T-cell (primary cell): ENCODE data around the gene GDPGP1. TPM values are rescaled to one million over a fixed set of nuclear protein-coding genes. Genes with fewer than 3 reads are reported as not detected.

Experiments
- ATAC-seq, 4 experiments: fragments of 200-7000 bp in 3 of 4; fragments of 150-1000 bp in 1 of 4; cut with Tn5 transposase; replicated peaks in 1 of 4; 1 replicate in 3 of 4; 2 replicates in 1 of 4; pipeline ENCODE4 v1.10.0; 2021; ENCODE audit warnings: moderate library complexity in 3 of 4, mild to moderate bottlenecking in 2 of 4, moderate number of reproducible peaks in 1 of 4
- CTCF ChIA-PET, 2 donors: fragments of 300-600 bp; sonication (Branson Sonifier 250); formaldehyde crosslinking; loops; one replicate each; lab custom pipeline; 2022; ENCODE audit warnings: antibody characterized with exemption in 2 of 2; lab: Charles Lee
- POLR2A ChIA-PET, 2 donors: fragments of 300-600 bp; sonication (Branson Sonifier 250); formaldehyde crosslinking; loops; one replicate each; lab custom pipeline; 2022; ENCODE audit warnings: antibody characterized with exemption in 2 of 2; lab: Charles Lee
- DNase-seq, 35 experiments: peaks; one replicate each; pipeline versions ENCODE4 v3.0.0 to v3.0.0-alpha.2; 2013 to 2023
- H3K27ac ChIP-seq: one replicate; pipeline ENCODE4 v1.5.1; 2013; ENCODE audit warnings: low read length
- H3K27me3 ChIP-seq, 2 experiments: replicated peaks in 1 of 2; 1 replicate in 1 of 2; 2 replicates in 1 of 2; pipeline versions ENCODE4 v1.6.1 to v1.7.0; 2013; ENCODE audit warnings: low read length in 1 of 2, mixed read lengths in 1 of 2; ENCODE audit not compliant: control insufficient read depth in 2 of 2, insufficient read depth in 2 of 2; ENCODE audit errors: extremely low read depth in 1 of 2
- H3K36me3 ChIP-seq, 2 donors: 1 replicate in 1 of 2; 2 replicates in 1 of 2; pipeline versions ENCODE4 v1.6.1 to v1.7.0; 2013; ENCODE audit warnings: low read length in 1 of 2; ENCODE audit not compliant: control insufficient read depth in 2 of 2, insufficient read depth in 1 of 2; ENCODE audit errors: extremely low read depth in 1 of 2
- H3K4me1 ChIP-seq, 2 experiments: 1 replicate in 1 of 2; 2 replicates in 1 of 2; pipeline versions ENCODE4 v1.6.1 to v1.7.0; 2013; ENCODE audit warnings: low read length in 2 of 2, mixed read lengths in 1 of 2; ENCODE audit not compliant: insufficient read depth in 2 of 2, control insufficient read depth in 1 of 2; ENCODE audit errors: extremely low read depth in 1 of 2
- H3K4me3 ChIP-seq, 2 donors: 1 replicate in 1 of 2; 2 replicates in 1 of 2; pipeline versions ENCODE4 v1.5.1 to v1.7.0; 2013; ENCODE audit warnings: mild to moderate bottlenecking in 2 of 2, low read length in 1 of 2, moderate library complexity in 1 of 2; ENCODE audit not compliant: control insufficient read depth in 1 of 2; ENCODE audit errors: extremely low read depth in 1 of 2
- H3K9me3 ChIP-seq: 2 replicates; pipeline ENCODE4 v1.7.0; 2013
- H3K27ac Mint-ChIP-seq, 2 donors: one replicate each; pipeline ENCODE4 v1.8.0; 2020 to 2021; ENCODE audit warnings: mild to moderate bottlenecking in 2 of 2, mixed read lengths in 2 of 2
- H3K27me3 Mint-ChIP-seq, 2 donors: one replicate each; pipeline ENCODE4 v1.8.0; 2021 to 2022; ENCODE audit warnings: mixed read lengths in 2 of 2
- H3K36me3 Mint-ChIP-seq: one replicate; pipeline ENCODE4 v1.8.0; 2021; ENCODE audit warnings: mixed read lengths
- H3K4me1 Mint-ChIP-seq, 3 donors: one replicate each; pipeline ENCODE4 v1.8.0; 2020 to 2022; ENCODE audit warnings: mixed read lengths in 3 of 3, mild to moderate bottlenecking in 1 of 3
- H3K4me3 Mint-ChIP-seq, 3 donors: one replicate each; pipeline ENCODE4 v1.8.0; 2020 to 2022; ENCODE audit warnings: mild to moderate bottlenecking in 3 of 3, mixed read lengths in 3 of 3, moderate library complexity in 3 of 3
- H3K9me3 Mint-ChIP-seq, 3 donors: one replicate each; pipeline ENCODE4 v1.8.0; 2020 to 2022; ENCODE audit warnings: mixed read lengths in 3 of 3
- WGBS: methylation state at CpG from one replicate; pipeline ENCODE4 v1.1.5; 2013; ENCODE audit warnings: missing lambda C conversion rate; ENCODE audit not compliant: insufficient coverage; 5-methylcytosine and 5-hydroxymethylcytosine counted together
- total RNA-seq, 35 experiments: library from RNA in 6 of 35; stranded (reverse) in 6 of 35; fragments of 120-200 nt in 1 of 35; gene quantifications; one replicate each; pipeline versions ENCODE4 v1.2.1 to v1.2.4 and lab custom pipeline; 2013 to 2026

The GDPGP1 gene
- total RNA-seq, 5 donors from 2014 or later (not counting 1 experiment from before 2014, with no cell fraction given): 7.9 to 14.5 (median 12.1) TPM

DNA sequence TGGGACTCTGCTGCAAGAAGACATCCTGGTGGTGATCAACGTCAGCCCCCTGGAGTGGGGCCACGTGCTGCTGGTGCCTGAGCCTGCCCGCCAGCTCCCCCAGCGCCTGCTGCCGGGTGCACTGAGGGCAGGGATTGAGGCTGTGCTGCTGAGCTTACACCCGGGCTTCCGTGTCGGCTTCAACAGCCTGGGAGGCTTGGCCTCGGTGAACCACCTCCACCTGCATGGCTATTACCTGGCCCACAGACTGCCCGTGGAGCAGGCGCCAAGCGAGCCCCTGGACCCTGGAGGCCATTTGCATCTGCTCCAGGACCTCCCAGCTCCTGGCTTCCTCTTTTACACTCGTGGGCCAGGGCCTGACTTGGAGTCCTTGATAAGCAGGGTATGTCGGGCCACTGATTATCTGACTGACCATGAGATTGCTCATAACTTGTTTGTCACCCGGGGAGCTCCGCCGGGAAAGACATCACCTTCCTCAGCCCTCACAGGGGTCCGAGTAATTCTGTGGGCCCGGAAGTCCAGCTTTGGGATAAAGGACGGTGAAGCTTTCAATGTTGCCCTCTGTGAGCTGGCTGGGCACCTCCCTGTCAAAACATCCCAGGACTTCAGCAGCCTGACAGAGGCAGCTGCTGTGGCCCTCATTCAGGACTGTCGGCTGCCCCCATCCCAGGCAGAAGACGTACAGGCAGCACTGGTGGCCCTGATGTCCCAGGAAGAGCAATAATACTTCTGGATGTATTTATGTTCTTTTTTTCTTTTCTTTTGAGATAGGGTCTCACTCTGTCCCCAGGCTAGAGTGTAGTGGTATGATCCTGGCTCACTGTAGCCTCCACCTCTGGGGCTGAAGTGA lies 7.6 kb downstream of the GDPGP1 start:
- Mint-ChIP-seq H3K4me3 (no peak overlapping the region), H3K4me1 (peaks cover 0 to 6% (median 2%) of the 10 kb centered on the region in 3 donors), H3K9me3 (no peaks in the 10 kb centered on the region), H3K27ac (no peak overlapping the region), H3K36me3 (peaks cover 13% of the 10 kb centered on the region), H3K27me3 (no peaks in the 10 kb centered on the region)
- Histone ChIP-seq H3K4me1 (no peaks in the 10 kb centered on the region), H3K27ac (no peak overlapping the region), H3K27me3 (no peaks in the 10 kb centered on the region), H3K4me3 (no peak overlapping the region), H3K9me3 (no peaks in the 10 kb centered on the region), H3K36me3 (peaks cover 3 to 24% of the 10 kb centered on the region in 2 donors)
- ATAC-seq (no peak), DNase-seq (no peak)
- 93% methylated on average over 20 of the region's 22 CpGs for WGBS
- CTCF ChIA-PET: no interaction called here
- POLR2A ChIA-PET: no interaction called here

DNA sequence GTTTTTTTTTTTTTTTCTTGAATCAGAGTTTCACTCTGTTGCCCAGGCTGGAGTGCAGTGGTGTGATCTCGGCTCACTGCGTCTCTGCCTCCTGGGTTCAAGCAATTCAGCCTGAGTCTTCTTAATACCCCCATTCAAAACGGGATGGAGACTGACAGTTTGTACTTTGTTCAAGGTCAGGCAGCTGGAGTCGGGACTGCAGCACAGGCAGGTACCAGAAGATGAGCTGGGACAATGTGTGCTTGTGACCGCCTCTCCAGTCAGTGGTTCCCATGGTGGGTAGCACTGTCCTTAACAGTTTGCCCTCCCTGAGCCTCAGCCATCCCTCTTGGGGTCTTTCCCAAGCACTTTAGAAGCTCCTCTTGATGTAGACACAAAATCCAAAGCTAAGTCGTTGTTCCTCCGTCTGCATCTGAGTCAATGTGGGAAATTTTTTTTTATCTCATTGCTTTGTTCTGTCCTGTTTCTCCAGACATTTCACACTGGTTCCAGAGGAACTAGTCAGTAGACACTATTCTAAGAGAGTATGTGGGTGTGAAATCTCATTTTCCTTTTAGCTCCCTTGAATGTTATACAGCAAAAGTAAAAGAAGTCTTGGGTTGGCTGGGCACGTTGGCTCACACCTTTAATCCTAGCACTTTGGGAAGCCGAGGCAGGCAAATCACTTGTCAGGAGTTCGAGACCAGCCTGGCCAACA lies 10.1 kb downstream of the GDPGP1 start:
- POLR2A ChIA-PET: interaction anchor here in 1 of 2 donors (0.7 kb wide), 1 partner anchor 363 kb away, joined by 3 read pairs; no protein-coding TSS in a partner anchor
- H3K4me3 ChIP-seq: no peak overlapping the region
- H3K9me3 ChIP-seq: no peaks in the 10 kb centered on the region
- H3K36me3 ChIP-seq: peaks cover 3 to 12% of the 10 kb centered on the region in 2 donors
- no peak overlapping the region for H3K4me3 Mint-ChIP-seq
- H3K27me3 ChIP-seq: no peaks in the 10 kb centered on the region
- H3K27me3 Mint-ChIP-seq: no peaks in the 10 kb centered on the region
- WGBS: 100% methylated on average over 3 of the region's 10 CpGs
- no peak overlapping the region for H3K27ac ChIP-seq
- no peaks in the 10 kb centered on the region for H3K9me3 Mint-ChIP-seq
- H3K36me3 Mint-ChIP-seq: peaks cover 4% of the 10 kb centered on the region
- peaks cover 5 to 7% (median 7%) of the 10 kb centered on the region in 3 donors for H3K4me1 Mint-ChIP-seq
- H3K4me1 ChIP-seq: peaks cover 0 to 3% of the 10 kb centered on the region in 2 experiments
- CTCF ChIA-PET: no interaction called here
- peak overlapping the region in 1 of 2 donors; percentile 39 for H3K27ac Mint-ChIP-seq
- ATAC-seq (no peak), DNase-seq (no peak)

GRCh38 chr15:90248789-90249202 lies 14.8 kb downstream of the GDPGP1 start:
- H3K27me3 Mint-ChIP-seq: no peaks in the 10 kb centered on the region
- peak overlapping the region; percentile 5 to 44 for H3K27ac Mint-ChIP-seq
- ATAC-seq (peak in 3 of 4 experiments; percentile 20 to 29 (median 29)), DNase-seq (no peak)
- Histone ChIP-seq H3K4me3 (peak overlapping the region in 1 of 2 donors; percentile 62), H3K4me1 (peaks cover 0 to 16% of the 10 kb centered on the region in 2 experiments), H3K9me3 (no peaks in the 10 kb centered on the region), H3K27ac (no peak overlapping the region), H3K36me3 (no peaks in the 10 kb centered on the region), H3K27me3 (peaks cover 0 to 2% of the 10 kb centered on the region in 2 experiments)
- no peaks in the 10 kb centered on the region for H3K36me3 Mint-ChIP-seq
- peaks cover 16 to 20% (median 19%) of the 10 kb centered on the region in 3 donors for H3K4me1 Mint-ChIP-seq
- peak overlapping the region; percentile 60 to 82 (median 68) for H3K4me3 Mint-ChIP-seq
- no peaks in the 10 kb centered on the region for H3K9me3 Mint-ChIP-seq
- CTCF ChIA-PET: interaction anchor here (0.5 to 0.8 kb wide), 4 partner anchors 54 to 192 kb away, joined by 3 to 5 read pairs (median 3); no protein-coding TSS in a partner anchor
- WGBS: 93% methylated on average over 6 of the region's 6 CpGs
- POLR2A ChIA-PET: interaction anchor here (0.7 to 1.2 kb wide), 5 partner anchors 15 to 86 kb away, joined by 3 to 16 read pairs (median 7); partner anchors contain the start of genes CIB1 (in 2 of the 2) and GDPGP1 (in 2 of the 2)

- H3K27ac ChIP-seq: no peak within 1 kb of the TSS
- no peaks in the 10 kb centered on the region for H3K27me3 Mint-ChIP-seq
- POLR2A ChIA-PET: interaction anchor here (0.7 to 1.2 kb wide), 5 partner anchors 15 to 86 kb away, joined by 3 to 16 read pairs (median 7); partner anchors contain the start of genes CIB1 (in 2 of the 2) and GDPGP1 (in 2 of the 2)
- peak within 1 kb of the TSS; percentile 5 to 44 for H3K27ac Mint-ChIP-seq
- H3K4me1 ChIP-seq: peaks cover 0 to 16% of the 10 kb centered on the region in 2 experiments
- H3K9me3 Mint-ChIP-seq: no peaks in the 10 kb centered on the region
- WGBS: 5% methylated on average over 42 of the region's 44 CpGs
- H3K36me3 Mint-ChIP-seq: no peaks in the 10 kb centered on the region
- H3K4me3 ChIP-seq: peak within 1 kb of the TSS; percentile 56 to 62
- H3K27me3 ChIP-seq: peaks cover 0 to 2% of the 10 kb centered on the region in 2 experiments
- DNase-seq: peak in 30 of 35 experiments; percentile 9 to 71 (median 53)
- H3K9me3 ChIP-seq: no peaks in the 10 kb centered on the region
- H3K4me1 Mint-ChIP-seq: peaks cover 16 to 20% (median 19%) of the 10 kb centered on the region in 3 donors
- peak; percentile 65 to 86 (median 82) for ATAC-seq
- CTCF ChIA-PET: interaction anchor here (0.5 to 0.6 kb wide), 2 partner anchors 76 to 192 kb away, joined by 3 to 5 read pairs; no protein-coding TSS in a partner anchor
- H3K36me3 ChIP-seq: no peaks in the 10 kb centered on the region
- peak within 1 kb of the TSS; percentile 68 to 82 (median 68) for H3K4me3 Mint-ChIP-seq
These were observed 15.3 kb downstream of the GDPGP1 start, which contains the start of gene TTLL13 for GRCh38 chr15:90249203-90249863. TTLL13 (plus strand) TSS chr15:90249556; CDS start chr15:90250631, 1,075 bp downstream.

GRCh38 chr15:90257776-90258175 lies 23.8 kb downstream of the GDPGP1 start:
- no peaks in the 10 kb centered on the region for H3K9me3 Mint-ChIP-seq
- no peak overlapping the region for H3K4me3 Mint-ChIP-seq
- Histone ChIP-seq H3K4me3 (no peak overlapping the region), H3K4me1 (no peaks in the 10 kb centered on the region), H3K9me3 (no peaks in the 10 kb centered on the region), H3K36me3 (no peaks in the 10 kb centered on the region), H3K27me3 (peaks cover 0 to 11% of the 10 kb centered on the region in 2 experiments), H3K27ac (no peak overlapping the region)
- 100% methylated on average over 2 of the region's 7 CpGs for WGBS
- ATAC-seq: no peak
- no peaks in the 10 kb centered on the region for H3K4me1 Mint-ChIP-seq
- H3K27me3 Mint-ChIP-seq: peaks cover 0 to 2% of the 10 kb centered on the region in 2 donors
- DNase-seq: no peak
- CTCF ChIA-PET: no interaction called here
- POLR2A ChIA-PET: no interaction called here
- H3K27ac Mint-ChIP-seq: no peak overlapping the region
- no peaks in the 10 kb centered on the region for H3K36me3 Mint-ChIP-seq
